GM21723 (cell line): Measurements from ENCODE around the gene DNAJB14.
A peak's percentile ranks its signal among the peaks of the same experiment; 100 is the strongest.
"Not testable (repeated sequence)": the region's sequence is repeated elsewhere in the genome, so short reads cannot be mapped to it uniquely, and the experiment has no call there.

Experiments
- ATAC-seq: cut with Tn5 transposase; IDR thresholded peaks from one replicate; pipeline ENCODE4 v1.9.1; 2021; ENCODE audit warnings: mild to moderate bottlenecking, moderate library complexity; ENCODE audit not compliant: unreplicated experiment

Gene DNAJB14

GRCh38 chr4:99946356-99947189, at the start of gene DNAJB14:
Gene DNAJB14, minus strand, starts transcription at chr4:99946618. Its CDS starts 47 bp downstream, at chr4:99946571.
- ATAC-seq = peak; percentile 49

DNA sequence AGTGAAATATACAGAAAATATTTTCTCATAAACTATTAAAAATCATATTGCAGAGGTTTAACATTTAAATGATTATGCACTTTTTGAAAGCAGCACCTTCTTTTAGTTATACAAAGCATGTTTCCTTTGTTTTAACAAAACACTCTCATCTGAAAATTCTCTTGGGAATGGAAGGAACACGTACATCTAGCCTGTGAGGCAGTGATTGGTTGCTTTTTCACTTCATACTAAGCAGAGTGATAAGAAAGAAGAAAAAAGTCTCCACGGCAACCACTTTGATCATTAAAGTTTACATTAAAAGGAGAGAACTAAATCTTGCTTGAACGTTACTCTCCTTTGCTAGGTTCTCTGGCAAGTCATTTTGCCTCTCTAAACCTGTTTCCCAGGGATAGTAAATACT, 45.3 kb upstream of the DNAJB14 start:
- ATAC-seq = no peak

- no peak for ATAC-seq
These were observed 41.3 kb upstream of the DNAJB14 start for GRCh38 chr4:99987681-99988080.

GRCh38 chr4:99986792-99987191, 40.4 kb upstream of the DNAJB14 start:
- peak; percentile 60 for ATAC-seq

- peak; percentile 57 for ATAC-seq
These were observed 37.0 kb upstream of the DNAJB14 start for GRCh38 chr4:99983289-99983943.

- no peak for ATAC-seq
These were observed 33.5 kb upstream of the DNAJB14 start for GRCh38 chr4:99979872-99980271.

GRCh38 chr4:99971453-99972111, 25.2 kb upstream of the DNAJB14 start:
- no peak for ATAC-seq

DNA sequence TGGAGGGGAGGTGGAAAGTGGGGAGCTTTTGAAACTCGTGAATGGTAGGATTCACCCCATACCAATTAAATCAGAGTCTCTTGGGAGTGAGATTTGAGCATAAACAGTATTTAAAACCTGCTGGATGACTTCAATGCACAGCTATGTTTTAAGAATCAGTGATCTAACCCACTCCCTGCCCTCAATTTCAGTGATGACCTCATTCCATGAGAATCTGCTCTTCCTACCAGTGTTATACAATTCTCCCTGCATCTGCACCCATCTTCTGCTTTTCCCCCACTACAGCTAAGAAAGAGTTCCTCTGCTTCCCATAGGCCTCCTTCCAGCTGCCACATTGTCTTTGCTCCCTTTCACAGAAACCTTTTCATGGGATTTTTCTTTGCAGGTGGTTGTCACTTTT, 21.9 kb upstream of the DNAJB14 start:
- ATAC-seq = no peak

- no peak for ATAC-seq
These were observed 20.3 kb upstream of the DNAJB14 start for GRCh38 chr4:99966692-99967091.

- no peak for ATAC-seq
These were observed 19.4 kb upstream of the DNAJB14 start for GRCh38 chr4:99965674-99966350.

- ATAC-seq = no peak
These were observed 18.8 kb upstream of the DNAJB14 start for GRCh38 chr4:99965173-99965572.

DNA sequence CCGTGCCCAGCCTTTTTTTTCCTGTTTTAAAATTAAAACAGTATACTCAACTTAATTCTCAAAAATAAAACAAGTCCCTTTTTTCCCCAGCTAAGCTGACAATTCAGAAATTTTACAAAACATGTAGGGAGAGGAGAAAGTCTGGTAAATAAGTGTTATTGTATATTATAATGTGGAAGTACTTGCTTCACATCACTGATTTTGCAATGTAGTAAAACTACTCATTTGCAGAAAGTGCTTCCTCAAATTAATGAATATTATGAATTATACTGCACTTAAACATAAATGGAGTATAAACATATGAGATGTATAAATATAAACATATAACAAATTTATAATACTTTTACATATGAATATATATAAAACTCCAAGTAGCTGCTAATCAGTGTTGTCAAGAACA, 15.3 kb upstream of the DNAJB14 start:
- ATAC-seq = no peak

DNA sequence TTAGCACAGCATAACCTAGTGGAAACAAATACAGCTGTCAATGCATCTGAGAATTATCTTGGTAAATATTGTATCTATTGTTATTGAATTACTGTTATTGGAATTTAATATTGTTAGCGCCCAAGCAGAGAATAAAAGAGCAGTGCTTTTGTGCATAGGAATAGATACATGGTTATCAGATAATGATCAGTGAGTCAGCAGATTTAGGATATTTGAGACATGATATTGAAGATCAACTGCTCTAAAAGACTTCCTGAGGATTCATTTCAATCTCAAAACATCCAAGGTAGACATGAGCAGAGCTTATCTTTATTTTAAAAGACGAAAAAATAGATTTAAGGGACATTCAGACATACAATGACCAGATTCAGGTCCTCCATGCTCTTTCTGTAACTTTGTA, 14.2 kb upstream of the DNAJB14 start:
- ATAC-seq = no peak

DNA sequence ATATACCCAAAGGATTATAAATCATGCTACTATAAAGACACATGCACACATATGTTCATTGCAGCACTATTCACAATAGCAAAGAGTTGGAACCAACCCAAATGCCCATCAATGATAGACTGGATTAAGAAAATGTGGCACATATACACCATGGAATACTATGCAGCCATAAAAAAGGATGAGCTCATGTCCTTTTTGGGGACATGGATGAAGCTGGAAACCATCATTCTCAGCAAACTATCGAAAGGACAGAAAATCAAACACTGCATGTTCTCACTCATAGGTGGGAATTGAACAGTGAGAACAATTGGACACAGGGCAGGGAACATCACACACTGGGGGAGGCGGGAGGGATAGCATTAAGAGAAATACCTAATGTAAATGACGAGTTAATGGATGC, 11.8 kb upstream of the DNAJB14 start:
- not testable (repeated sequence) for ATAC-seq

DNA sequence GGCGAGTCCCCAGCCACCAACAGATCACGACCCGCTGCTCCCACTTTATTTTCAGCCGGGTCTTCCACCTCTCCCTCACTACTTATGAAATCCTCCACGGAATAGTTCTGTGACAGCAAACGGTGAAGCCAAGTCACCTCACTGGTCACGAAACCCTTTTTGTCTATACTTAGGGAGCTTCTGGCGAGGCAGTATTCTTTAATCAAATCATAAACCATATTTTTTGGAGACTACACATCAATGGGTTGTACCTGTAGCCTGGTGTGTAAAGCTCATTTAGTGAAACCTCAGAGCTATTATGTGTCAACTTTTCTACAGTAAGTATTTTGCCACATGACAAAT, 4.5 kb upstream of the DNAJB14 start:
- ATAC-seq = no peak

DNA sequence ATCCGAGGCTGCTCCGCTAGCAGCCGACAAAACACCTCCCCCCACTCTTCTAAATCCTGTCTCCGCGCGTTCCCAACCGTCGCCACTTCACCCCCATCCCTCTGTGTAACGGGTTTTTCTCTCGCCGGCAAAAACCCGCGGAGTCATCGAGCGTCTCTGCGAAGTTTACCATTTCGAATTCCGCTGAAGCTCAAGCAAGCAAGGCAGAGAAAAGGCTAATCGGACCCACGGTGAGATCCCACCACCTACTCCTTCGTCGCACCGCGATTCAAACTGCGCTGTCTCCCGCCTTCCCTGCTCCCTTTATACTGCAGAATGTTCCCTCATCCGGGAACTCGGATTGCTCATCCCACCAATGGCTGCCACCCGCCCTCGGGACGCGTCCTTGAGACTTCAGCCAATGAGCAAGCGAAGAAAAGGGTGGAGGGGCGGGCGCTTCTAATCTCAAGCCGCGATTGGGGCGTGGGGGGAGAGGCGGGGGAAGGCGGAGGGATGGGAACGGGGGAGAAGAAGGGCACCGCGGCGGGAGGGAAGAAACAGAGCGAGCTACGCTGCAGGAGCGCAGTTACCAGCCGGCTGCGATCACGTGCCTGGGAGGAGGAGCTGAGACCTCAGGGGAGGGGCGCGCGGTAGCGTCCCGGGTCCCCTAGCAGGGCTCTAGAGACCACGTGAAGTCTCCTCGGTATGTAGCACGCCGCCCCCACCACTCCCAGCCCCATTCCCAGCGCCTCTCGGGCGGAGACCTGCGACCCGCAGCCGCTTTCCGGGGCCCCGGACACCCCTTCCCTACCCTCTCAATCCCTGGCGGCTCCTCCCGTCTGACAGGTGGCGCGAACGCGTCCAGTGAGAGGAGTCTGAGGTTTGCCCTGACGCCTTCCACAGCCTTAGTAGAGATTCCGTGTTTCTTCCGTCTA, 3.8 kb upstream of the DNAJB14 start, which contains the start of gene H2AZ1:
Gene H2AZ1 (minus strand): TSS at position 277 of the 914 bp plus-strand sequence. CDS start 105 bp downstream, at position 172.
- peak; percentile 58 for ATAC-seq

DNA sequence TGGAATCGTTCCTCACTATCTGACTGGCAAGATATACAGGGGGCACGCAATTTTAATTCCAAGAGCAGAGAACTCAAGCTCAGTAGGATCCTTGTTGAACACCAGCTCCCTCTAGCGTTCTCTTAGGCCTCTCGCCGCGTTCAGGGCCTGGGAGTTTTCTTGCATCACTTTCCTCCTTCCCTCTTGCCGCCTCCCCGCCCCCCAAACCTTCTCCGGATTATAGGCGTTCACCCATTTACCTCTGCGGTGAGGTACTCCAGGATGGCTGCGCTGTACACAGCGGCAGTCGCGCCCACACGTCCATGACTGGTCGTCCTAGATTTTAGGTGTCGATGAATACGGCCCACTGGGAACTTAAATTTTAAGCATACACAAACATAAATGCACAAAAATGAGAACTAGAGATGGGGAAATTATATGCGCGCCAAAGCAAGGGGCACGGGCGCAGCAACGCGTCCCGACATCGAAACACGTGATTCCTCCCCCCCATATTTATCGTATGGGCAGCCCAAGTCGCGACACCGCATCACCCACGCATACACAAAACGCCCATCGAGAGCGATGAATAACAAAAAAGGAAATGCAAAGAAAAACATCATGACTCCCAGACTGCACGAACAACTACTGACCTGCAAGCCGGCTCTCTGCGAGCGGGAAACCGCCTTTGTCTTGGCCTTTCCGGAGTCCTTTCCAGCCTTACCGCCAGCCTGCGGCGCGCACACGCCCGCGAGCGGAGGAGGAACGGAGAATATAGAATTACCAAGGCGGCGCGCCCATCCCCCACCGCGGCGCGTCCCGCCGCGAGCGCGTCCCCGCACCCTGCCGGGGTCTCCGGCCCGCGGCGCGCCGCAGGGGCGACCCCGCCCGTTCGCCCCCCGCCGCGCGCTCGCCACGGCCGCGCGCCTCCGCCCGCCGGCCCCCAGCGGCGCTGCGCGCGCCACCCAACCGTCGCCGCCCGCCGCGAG, 2.9 kb upstream of the DNAJB14 start:
- peak; percentile 34 for ATAC-seq

- no peak for ATAC-seq
These were observed 1.2 kb upstream of the DNAJB14 start for GRCh38 chr4:99947608-99948007.

GRCh38 chr4:99947190-99947578, 766 bp upstream of the DNAJB14 start:
- ATAC-seq = no peak
